OCI-LY7 (cell line): ENCODE data around the gene DOCK3.

Experiments
- CTCF ChIP-seq: fragments of 200-600 bp; sonication (generic); conservative IDR thresholded peaks from 2 replicates; pipeline ENCODE4 v1.5.1; 2014; ENCODE audit warnings: mild to moderate bottlenecking, antibody characterized with exemption, low read length, moderate library complexity, mixed read lengths
- EZH2phosphoT487 ChIP-seq: fragments of 200-600 bp; sonication (generic); IDR thresholded peaks from 2 replicates; pipeline ENCODE4 v1.6.1; 2018; ENCODE audit warnings: low read depth, borderline replicate concordance, mild to moderate bottlenecking, mixed run types, antibody characterized with exemption, low read length, moderate library complexity, mixed read lengths

- TF ChIP-seq CTCF, result no peak
- no peak for TF ChIP-seq EZH2phosphoT487
Measured at GRCh38 chr3:50830451-50830850, 155.7 kb downstream of the DOCK3 start.
